ENCODE results near the gene POU2AF2. TPM values are rescaled to one million over a fixed set of nuclear protein-coding genes. Genes with fewer than 3 reads are reported as not detected.

The POU2AF2 gene
- polyA plus RNA-seq, 3 donors: not detected

GRCh38 chr11:111269146-111269868 lies 23.8 kb downstream of the POU2AF2 start:
- intact Hi-C loops (cut with micrococcal nuclease): no loop called here
- TF ChIP-seq CTCF (IDR thresholded peaks at IDR 0.05): no peak
- no peaks in the 10 kb centered on the region for H4K20me1 ChIP-seq (ENCODE audit: insufficient read depth, low read length)
- H3K9ac ChIP-seq (ENCODE audit: insufficient read depth, low read length, poor library complexity, severe bottlenecking): no peak overlapping the region
- no peaks in the 10 kb centered on the region for H3K27me3 ChIP-seq (ENCODE audit: control insufficient read depth in 2 of 2, insufficient read depth in 2 of 2, low read length in 2 of 2)
- H3K36me3 Mint-ChIP-seq: no peaks in the 10 kb centered on the region
- peaks cover 0 to 5% (median 1%) of the 10 kb centered on the region in 3 donors for H3K27me3 Mint-ChIP-seq (ENCODE audit: low read depth in 3 of 3)
- peaks cover 9% of the 10 kb centered on the region for H3K4me1 Mint-ChIP-seq
- H3K27ac Mint-ChIP-seq: no peak overlapping the region
- DNase-seq: no peak
- H3K79me2 ChIP-seq (ENCODE audit: insufficient read depth, low read length): no peaks in the 10 kb centered on the region
- no peaks in the 10 kb centered on the region for H3K4me1 ChIP-seq (ENCODE audit: control insufficient read depth in 1 of 2, insufficient read depth in 2 of 2, low read length in 2 of 2)
- H3K9me3 ChIP-seq (replicated peaks in 1 of 2; ENCODE audit: control insufficient read depth in 1 of 2, insufficient read depth in 1 of 2, low read length in 2 of 2): no peaks in the 10 kb centered on the region
- no peak overlapping the region for H3K4me2 ChIP-seq (replicated peaks; ENCODE audit: extremely low read depth, low read length, poor library complexity, severe bottlenecking)
- no peak overlapping the region for H2AFZ ChIP-seq (ENCODE audit: insufficient read depth, low read depth, low read length, poor library complexity, severe bottlenecking)
- H3K36me3 ChIP-seq (replicated peaks in 1 of 2; ENCODE audit: control insufficient read depth in 1 of 2, insufficient read depth in 2 of 2, low read length in 2 of 2): no peaks in the 10 kb centered on the region
- H3K4me3 ChIP-seq (replicated peaks in 1 of 3; ENCODE audit: low read depth in 2 of 3, low read length in 3 of 3): no peak overlapping the region
- WGBS (ENCODE audit: insufficient coverage): 88% methylated on average over 5 of the region's 5 CpGs
- H3K4me3 Mint-ChIP-seq: no peak overlapping the region
- H3K27ac ChIP-seq (ENCODE audit: low read depth in 1 of 2, low read length in 2 of 2): no peak overlapping the region
- H3K9me3 Mint-ChIP-seq: no peaks in the 10 kb centered on the region

- Histone ChIP-seq H2AFZ (ENCODE audit: insufficient read depth, low read depth, low read length, poor library complexity, severe bottlenecking) (no peak overlapping the region), H3K4me1 (ENCODE audit: control insufficient read depth in 1 of 2, insufficient read depth in 2 of 2, low read length in 2 of 2) (no peaks in the 10 kb centered on the region), H3K4me2 (replicated peaks; ENCODE audit: extremely low read depth, low read length, poor library complexity, severe bottlenecking) (no peak overlapping the region), H3K9me3 (replicated peaks in 1 of 2; ENCODE audit: control insufficient read depth in 1 of 2, insufficient read depth in 1 of 2, low read length in 2 of 2) (no peaks in the 10 kb centered on the region), H3K9ac (ENCODE audit: insufficient read depth, low read length, poor library complexity, severe bottlenecking) (no peak overlapping the region), H3K79me2 (ENCODE audit: insufficient read depth, low read length) (no peaks in the 10 kb centered on the region), H3K36me3 (replicated peaks in 1 of 2; ENCODE audit: control insufficient read depth in 1 of 2, insufficient read depth in 2 of 2, low read length in 2 of 2) (no peaks in the 10 kb centered on the region), H3K4me3 (replicated peaks in 1 of 3; ENCODE audit: low read depth in 2 of 3, low read length in 3 of 3) (no peak overlapping the region), H4K20me1 (ENCODE audit: insufficient read depth, low read length) (no peaks in the 10 kb centered on the region), H3K27ac (ENCODE audit: low read depth in 1 of 2, low read length in 2 of 2) (no peak overlapping the region), H3K27me3 (ENCODE audit: control insufficient read depth in 2 of 2, insufficient read depth in 2 of 2, low read length in 2 of 2) (no peaks in the 10 kb centered on the region)
- TF ChIP-seq CTCF (IDR thresholded peaks at IDR 0.05): no peak
- DNase-seq: no peak
- H3K36me3 Mint-ChIP-seq: no peaks in the 10 kb centered on the region
- no peaks in the 10 kb centered on the region for H3K4me1 Mint-ChIP-seq
- H3K27me3 Mint-ChIP-seq (ENCODE audit: low read depth in 3 of 3): peaks cover 0 to 6% (median 3%) of the 10 kb centered on the region in 3 donors
- H3K9me3 Mint-ChIP-seq: no peaks in the 10 kb centered on the region
- no peak overlapping the region for H3K4me3 Mint-ChIP-seq
- no CpG with 5 or more reads among the region's 3 CpGs for WGBS (ENCODE audit: insufficient coverage)
- intact Hi-C loops (cut with micrococcal nuclease): no loop called here
- peak overlapping the region in 1 of 7 donors; percentile 49 for H3K27ac Mint-ChIP-seq
Measured at GRCh38 chr11:111272420-111272819, 26.9 kb downstream of the POU2AF2 start.

Data from CD14-positive monocyte (primary cell).